WTC11 (cell line): ENCODE results near the gene CHRNB2. TPM values are rescaled to one million over a fixed set of nuclear protein-coding genes. Genes with fewer than 3 reads are reported as not detected.

Experiments used
- ATAC-seq: fragments of 200-7000 bp; cut with Tn5 transposase; 2 replicates; pipeline ENCODE4 v1.10.0; 2021; ENCODE audit warnings: mild to moderate bottlenecking, moderate library complexity
- CTCF ChIA-PET: fragments of 300-600 bp; sonication (Branson Sonifier 250); formaldehyde crosslinking; loops from one replicate; lab custom pipeline; 2021; ENCODE audit warnings: antibody characterized with exemption; lab: Charles Lee
- POLR2A ChIA-PET: fragments of 350-600 bp; sonication (Branson Sonifier 250); formaldehyde crosslinking; loops from one replicate; lab custom pipeline; 2021; ENCODE audit warnings: antibody characterized with exemption; lab: Charles Lee
- DNase-seq: peaks from one replicate; pipeline ENCODE4 v3.0.0; 2021; ENCODE audit warnings: low spot score
- H3K27ac Mint-ChIP-seq: 2 replicates; pipeline ENCODE4 v1.8.0; 2021; ENCODE audit warnings: mixed read lengths
- H3K27me3 Mint-ChIP-seq: 2 replicates; pipeline ENCODE4 v1.8.0; 2021; ENCODE audit warnings: low read depth, mild to moderate bottlenecking, moderate library complexity, mixed read lengths
- H3K36me3 Mint-ChIP-seq: 2 replicates; pipeline ENCODE4 v1.8.0; 2021; ENCODE audit warnings: mixed read lengths
- H3K4me1 Mint-ChIP-seq: 2 replicates; pipeline ENCODE4 v1.8.0; 2022; ENCODE audit warnings: mixed read lengths
- H3K4me3 Mint-ChIP-seq: 2 replicates; pipeline ENCODE4 v1.8.0; 2021; ENCODE audit warnings: mild to moderate bottlenecking, moderate library complexity, mixed read lengths
- H3K9me3 Mint-ChIP-seq: 2 replicates; pipeline ENCODE4 v1.8.0; 2021; ENCODE audit warnings: mixed read lengths
- ARID4B ChIP-seq: sonication (generic); formaldehyde crosslinking; IDR thresholded peaks from 2 replicates; pipeline ENCODE4 v1.8.0; 2023; ENCODE audit warnings: missing genetic modification reagents, mild to moderate bottlenecking, borderline replicate concordance
- ATF2 ChIP-seq: sonication (generic); formaldehyde crosslinking; IDR thresholded peaks from 2 replicates; pipeline ENCODE4 v1.8.1; 2022; ENCODE audit warnings: low read depth, missing genetic modification reagents, borderline replicate concordance
- CDX4 ChIP-seq: fragments of 250-450 bp; sonication (Bioruptor Pico); IDR thresholded peaks from 2 replicates; pipeline ENCODE4 v1.9.0; 2021; ENCODE audit warnings: moderate library complexity, mild to moderate bottlenecking, inconsistent platforms, borderline replicate concordance
- FOXJ3 ChIP-seq: sonication (generic); formaldehyde crosslinking; IDR thresholded peaks from 2 replicates; pipeline ENCODE4 v1.9.0; 2021; ENCODE audit warnings: missing genetic modification reagents, mild to moderate bottlenecking, borderline replicate concordance
- IRF1 ChIP-seq: sonication (generic); formaldehyde crosslinking; IDR thresholded peaks from 2 replicates; pipeline ENCODE4 v1.8.0; 2023; ENCODE audit warnings: missing genetic modification reagents
- JUN ChIP-seq: sonication (generic); formaldehyde crosslinking; IDR thresholded peaks from 2 replicates; pipeline ENCODE4 v1.8.0; 2023; ENCODE audit warnings: mild to moderate bottlenecking, missing genetic modification reagents
- NFATC4 ChIP-seq: fragments of 250-450 bp; sonication (Bioruptor Pico); IDR thresholded peaks from 2 replicates; pipeline ENCODE4 v1.9.0; 2021; ENCODE audit warnings: mild to moderate bottlenecking
- NFE2L1 ChIP-seq: sonication (generic); formaldehyde crosslinking; IDR thresholded peaks from 2 replicates; pipeline ENCODE4 v1.8.1; 2023; ENCODE audit warnings: missing genetic modification reagents
- SMAD3 ChIP-seq: sonication (generic); formaldehyde crosslinking; IDR thresholded peaks from 2 replicates; pipeline ENCODE4 v1.8.0; 2022; ENCODE audit warnings: missing genetic modification reagents, mild to moderate bottlenecking, borderline replicate concordance
- SMAD4 ChIP-seq: sonication (generic); formaldehyde crosslinking; IDR thresholded peaks from 2 replicates; pipeline ENCODE4 v1.8.0; 2022; ENCODE audit warnings: mild to moderate bottlenecking, missing genetic modification reagents
- ZNF219 ChIP-seq: sonication (generic); formaldehyde crosslinking; IDR thresholded peaks from 2 replicates; pipeline ENCODE4 v1.8.0; 2023; ENCODE audit warnings: missing genetic modification reagents, mild to moderate bottlenecking, borderline replicate concordance
- ZNF263 ChIP-seq: sonication (generic); formaldehyde crosslinking; IDR thresholded peaks from 2 replicates; pipeline ENCODE4 v1.8.1; 2022; ENCODE audit warnings: low read depth, mild to moderate bottlenecking, moderate library complexity, missing genetic modification reagents
- ZNF317 ChIP-seq: sonication (generic); formaldehyde crosslinking; IDR thresholded peaks from 2 replicates; pipeline ENCODE4 v1.8.1; 2023; ENCODE audit warnings: low read depth, mild to moderate bottlenecking, moderate library complexity, missing genetic modification reagents, borderline replicate concordance
- ZNF416 ChIP-seq: fragments of 250-450 bp; sonication (Bioruptor Pico); IDR thresholded peaks from 2 replicates; pipeline ENCODE4 v1.9.0; 2021; ENCODE audit warnings: mild to moderate bottlenecking, inconsistent platforms
- total RNA-seq: library from RNA; stranded (reverse); gene quantifications from 3 replicates; pipeline ENCODE4 v1.2.3, GENCODE V29; 2021
- TF ChIP-seq, protein P1 (sequence below): fragments of 250-450 bp; sonication (Bioruptor Pico); IDR thresholded peaks from 2 replicates; pipeline ENCODE4 v2.1.2; 2022; ENCODE audit warnings: mild to moderate bottlenecking, moderate library complexity

CHRNB2 gene
- total RNA-seq, 1 experiment from 2014 or later, result 1.7 TPM

GRCh38 chr1:154594811-154595210, 27.2 kb downstream of the CHRNB2 start (continued):
- no peak for TF ChIP-seq ARID4B

GRCh38 chr1:154595621-154596020, 28.0 kb downstream of the CHRNB2 start:
- TF ChIP-seq JUN (CRISPR knock-in tag) (no peak), IRF1 (CRISPR knock-in tag) (no peak)
- H3K36me3 Mint-ChIP-seq, result peaks cover 75% of the 10 kb centered on the region
- H3K9me3 Mint-ChIP-seq, result no peaks in the 10 kb centered on the region
- no peak for ATAC-seq
- no peak for DNase-seq
- H3K27me3 Mint-ChIP-seq, result no peaks in the 10 kb centered on the region
- ChIA-PET CTCF (interaction anchor here (1.3 to 1.9 kb wide), 3 partner anchors 36 to 267 kb away, joined by 3 to 4 read pairs (median 4); no protein-coding TSS in a partner anchor), POLR2A (no interaction called here)
- H3K4me1 Mint-ChIP-seq, result no peaks in the 10 kb centered on the region
- H3K27ac Mint-ChIP-seq, result no peak overlapping the region
- H3K4me3 Mint-ChIP-seq, result no peak overlapping the region

DNA sequence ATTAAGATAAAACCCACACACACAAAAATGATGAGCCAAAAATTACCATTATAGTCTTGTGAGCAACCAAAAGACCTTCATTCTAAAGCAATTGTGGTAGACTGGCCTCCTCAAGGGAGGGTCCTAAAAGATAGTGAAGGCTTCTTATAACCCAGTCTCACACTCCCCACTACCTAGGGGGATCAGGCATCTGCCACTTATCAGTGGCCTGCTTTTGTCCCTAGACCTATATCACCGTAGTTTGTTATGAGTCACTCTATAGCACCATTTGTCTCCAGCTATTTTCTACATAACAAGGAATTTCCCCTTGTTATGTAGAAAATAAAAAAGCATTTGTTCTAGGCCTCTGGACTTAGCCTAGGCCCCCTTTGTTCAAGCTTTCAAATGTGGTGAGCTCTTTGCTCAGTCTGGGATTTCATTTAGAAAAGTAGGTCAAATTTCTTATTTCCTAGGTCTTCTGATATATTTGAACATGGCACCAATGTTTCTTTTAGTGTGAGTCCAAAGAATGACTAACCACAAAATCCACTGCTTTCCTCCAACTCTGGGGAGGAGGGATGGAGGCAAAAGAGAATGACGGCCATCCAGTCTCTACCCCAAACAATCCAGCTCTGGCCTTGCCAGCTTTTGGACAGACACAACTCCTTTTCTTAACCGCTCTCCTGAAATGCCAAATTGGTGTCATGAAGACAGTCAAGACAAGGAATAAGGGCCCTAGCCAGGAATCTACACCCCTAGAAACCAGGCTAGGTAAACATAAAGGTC, 31.5 kb downstream of the CHRNB2 start:
- Mint-ChIP-seq H3K27ac (no peak overlapping the region; the same call in 1 of the 2 replicates), H3K36me3 (peaks cover 66% of the 10 kb centered on the region), H3K4me3 (no peak overlapping the region), H3K9me3 (no peaks in the 10 kb centered on the region), H3K27me3 (no peaks in the 10 kb centered on the region), H3K4me1 (peaks cover 8% of the 10 kb centered on the region)
- no peak for DNase-seq
- ChIA-PET CTCF (interaction anchor here (1.7 kb wide), 1 partner anchor 119 kb away, joined by 5 read pairs; no protein-coding TSS in a partner anchor), POLR2A (no interaction called here)
- ATAC-seq, result no peak
- TF ChIP-seq NFATC4, result no peak
- no peak for TF ChIP-seq NFE2L1 (CRISPR knock-in tag)
- no peak for TF ChIP-seq ZNF219
- TF ChIP-seq SMAD3 (CRISPR knock-in tag), result no peak

DNA sequence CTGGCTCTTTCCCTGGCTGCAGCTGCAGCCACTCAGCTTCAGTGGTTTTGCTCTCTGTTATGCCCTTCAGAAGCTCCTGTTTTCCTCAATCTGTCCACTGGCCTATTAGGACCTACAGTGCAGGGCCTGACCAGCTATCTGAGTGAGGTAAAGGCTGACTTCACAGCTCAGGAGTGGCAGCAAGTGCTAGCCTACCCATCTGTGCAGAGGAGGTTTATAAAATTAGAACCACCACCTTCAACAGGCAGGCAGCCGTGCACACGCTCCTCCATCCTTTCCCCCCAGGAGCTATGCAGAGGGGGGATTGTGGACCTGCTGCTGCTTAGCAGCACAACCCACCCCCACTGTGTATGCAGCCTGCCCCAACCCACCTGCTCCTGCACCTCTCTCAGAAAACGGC, 32.1 kb downstream of the CHRNB2 start:
- Mint-ChIP-seq H3K4me3 (no peak overlapping the region), H3K9me3 (no peaks in the 10 kb centered on the region), H3K36me3 (peaks cover 60% of the 10 kb centered on the region), H3K27ac (peak overlapping the region; percentile 79), H3K4me1 (peaks cover 14% of the 10 kb centered on the region), H3K27me3 (no peaks in the 10 kb centered on the region)
- DNase-seq (no peak), ATAC-seq (no peak)
- POLR2A ChIA-PET, result no interaction called here
- CTCF ChIA-PET, result interaction anchor here (1.7 kb wide), 1 partner anchor 120 kb away, joined by 5 read pairs; no protein-coding TSS in a partner anchor
- TF ChIP-seq SMAD4 (no peak), ATF2 (CRISPR knock-in tag) (no peak), FOXJ3 (CRISPR knock-in tag) (no peak), CDX4 (CRISPR knock-in tag) (no peak), ZNF416 (CRISPR knock-in tag) (no peak), JUN (CRISPR knock-in tag) (no peak), ZNF317 (no peak), ARID4B (no peak), ZNF263 (no peak)
- TF ChIP-seq, protein P1, sequence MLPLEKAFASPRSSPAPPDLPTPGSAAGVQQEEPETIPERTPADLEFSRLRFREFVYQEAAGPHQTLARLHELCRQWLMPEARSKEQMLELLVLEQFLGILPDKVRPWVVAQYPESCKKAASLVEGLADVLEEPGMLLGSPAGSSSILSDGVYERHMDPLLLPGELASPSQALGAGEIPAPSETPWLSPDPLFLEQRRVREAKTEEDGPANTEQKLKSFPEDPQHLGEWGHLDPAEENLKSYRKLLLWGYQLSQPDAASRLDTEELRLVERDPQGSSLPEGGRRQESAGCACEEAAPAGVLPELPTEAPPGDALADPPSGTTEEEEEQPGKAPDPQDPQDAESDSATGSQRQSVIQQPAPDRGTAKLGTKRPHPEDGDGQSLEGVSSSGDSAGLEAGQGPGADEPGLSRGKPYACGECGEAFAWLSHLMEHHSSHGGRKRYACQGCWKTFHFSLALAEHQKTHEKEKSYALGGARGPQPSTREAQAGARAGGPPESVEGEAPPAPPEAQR (CRISPR knock-in tag), result no peak
